Fibroblast of lung (primary cell): Measurements from ENCODE around the gene EFNB3.

ENCODE experiments used
- CTCF ChIP-seq, 2 donors: IDR thresholded peaks in 1 of 2; conservative IDR thresholded peaks in 1 of 2; 1 replicate in 1 of 2; 2 replicates in 1 of 2; pipeline ENCODE4 v1.5.1; 2011 to 2012; ENCODE audit warnings: low read length in 2 of 2, control low read depth in 1 of 2, inconsistent platforms in 1 of 2, low read depth in 1 of 2, mild to moderate bottlenecking in 1 of 2
- EZH2 ChIP-seq: IDR thresholded peaks from 2 replicates; pipeline ENCODE4 v1.5.1; 2012; ENCODE audit warnings: low read length, control low read depth, mild to moderate bottlenecking; ENCODE audit errors: missing control alignments

GRCh38 chr17:7747635-7748071 lies 42.7 kb downstream of the EFNB3 start:
- TF ChIP-seq CTCF (conservative IDR thresholded peaks at IDR 0.05 in 1 of 2, IDR thresholded peaks at IDR 0.05 in 1 of 2; ENCODE audit: low read depth in 1 of 2, low read length in 2 of 2) (no peak), EZH2 (no peak)
